ENCODE measurements around the gene EXOC7. TPM values are rescaled to one million over a fixed set of nuclear protein-coding genes. Genes with fewer than 3 reads are reported as not detected.

The EXOC7 gene
- total RNA-seq, 1 donor from 2014 or later: 86.9 TPM

DNA sequence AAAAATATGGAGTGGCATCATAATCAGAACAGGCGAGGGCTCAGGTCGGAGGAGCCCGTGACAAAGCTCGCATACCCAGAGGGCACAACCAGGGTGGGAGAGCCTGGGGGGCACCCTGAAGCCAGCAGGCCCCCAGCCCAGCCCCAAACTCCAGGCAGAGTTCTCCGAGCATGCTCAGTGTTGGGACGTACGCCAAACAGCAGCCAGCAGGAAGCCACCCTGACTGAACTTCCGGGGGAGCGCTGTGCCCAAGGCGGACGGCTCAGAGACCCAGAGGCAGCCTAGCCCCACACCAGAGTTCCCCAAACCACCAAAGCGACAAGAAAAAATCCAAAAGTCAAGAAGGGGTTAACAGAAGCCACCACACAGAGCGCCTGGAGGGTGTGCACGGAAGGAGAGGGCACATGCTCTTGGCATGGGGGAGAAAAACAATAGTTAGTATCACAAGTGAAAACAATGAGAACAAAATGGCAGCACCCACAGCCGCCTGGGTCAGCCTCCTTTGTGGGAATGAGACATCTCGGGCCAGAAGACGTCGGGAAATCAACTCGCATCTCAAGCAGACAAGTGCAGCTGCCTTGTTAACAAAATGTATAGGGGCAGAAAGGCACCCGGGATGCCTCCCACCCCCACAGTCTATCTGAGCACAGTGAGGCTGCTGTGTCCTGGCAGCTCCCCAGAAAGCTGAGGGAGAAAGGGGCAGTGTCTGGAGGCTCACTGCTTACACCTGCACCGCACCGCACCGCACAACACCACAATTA is 11.9 kb downstream of the EXOC7 start:
- intact Hi-C loops (cut with DNase I): no loop called here
- DNase-seq (ENCODE audit: low spot score): no peak

- DNase-seq (ENCODE audit: low spot score): no peak
- intact Hi-C loops (cut with DNase I): no loop called here
These were observed 13.0 kb downstream of the EXOC7 start for GRCh38 chr17:76090517-76091129.

GRCh38 chr17:76089680-76090516 is 13.7 kb downstream of the EXOC7 start:
- intact Hi-C loops (cut with DNase I): no loop called here

GRCh38 chr17:76088868-76089576 is 14.6 kb downstream of the EXOC7 start:
- intact Hi-C loops (cut with DNase I): no loop called here
- no peak for DNase-seq (ENCODE audit: low spot score)

More at GRCh38 chr17:76089680-76090516, 13.7 kb downstream of the EXOC7 start:
- no peak for DNase-seq (ENCODE audit: low spot score)

DNA sequence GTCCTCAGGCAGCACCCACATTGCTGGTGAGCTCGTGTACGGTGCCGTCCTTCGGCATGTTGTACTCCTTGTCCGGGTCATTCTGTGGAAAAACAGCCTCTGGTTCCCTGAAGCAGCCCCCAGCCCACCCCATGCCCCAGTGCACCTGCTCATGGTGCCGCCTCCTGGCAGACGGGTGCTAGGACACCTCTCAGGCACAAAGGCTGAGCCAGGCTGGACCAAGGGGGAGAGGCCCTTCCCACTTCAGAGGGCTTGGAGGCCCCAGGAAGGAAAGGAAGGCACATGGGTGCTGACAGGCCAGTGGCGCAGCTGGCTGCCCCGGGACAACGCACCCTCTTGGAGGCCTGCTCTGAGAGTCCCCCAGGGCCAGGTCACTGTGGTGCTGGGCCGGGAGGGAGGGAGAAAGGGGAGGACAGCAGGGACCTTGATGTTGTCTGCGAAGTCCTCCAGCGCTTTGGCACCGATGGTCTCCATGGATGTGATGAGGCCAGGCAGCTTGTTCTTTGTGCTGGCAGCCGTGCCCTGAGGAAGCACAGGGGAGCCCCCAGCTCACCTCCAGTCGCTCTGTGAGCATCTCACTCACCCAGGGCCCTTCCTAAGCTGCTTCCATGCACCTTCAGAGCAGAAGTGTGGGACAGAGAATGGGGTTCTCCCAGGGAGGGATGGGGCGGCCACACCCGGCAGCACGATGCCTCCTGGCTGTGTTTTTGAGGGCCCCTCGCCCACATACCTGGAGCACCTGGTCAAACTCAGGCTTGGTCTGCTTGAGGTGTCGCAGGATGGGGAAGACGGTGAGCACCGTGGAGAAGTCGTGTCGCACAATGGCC is 15.3 kb downstream of the EXOC7 start:
- intact Hi-C loops (cut with DNase I): no loop called here
- DNase-seq (ENCODE audit: low spot score): no peak

GRCh38 chr17:76087531-76087930 is 16.1 kb downstream of the EXOC7 start:
- DNase-seq (ENCODE audit: low spot score): no peak
- intact Hi-C loops (cut with DNase I): no loop called here

- no peak for DNase-seq (ENCODE audit: low spot score)
- intact Hi-C loops (cut with DNase I): no loop called here
These were observed 17.2 kb downstream of the EXOC7 start for GRCh38 chr17:76086384-76086783.

DNA sequence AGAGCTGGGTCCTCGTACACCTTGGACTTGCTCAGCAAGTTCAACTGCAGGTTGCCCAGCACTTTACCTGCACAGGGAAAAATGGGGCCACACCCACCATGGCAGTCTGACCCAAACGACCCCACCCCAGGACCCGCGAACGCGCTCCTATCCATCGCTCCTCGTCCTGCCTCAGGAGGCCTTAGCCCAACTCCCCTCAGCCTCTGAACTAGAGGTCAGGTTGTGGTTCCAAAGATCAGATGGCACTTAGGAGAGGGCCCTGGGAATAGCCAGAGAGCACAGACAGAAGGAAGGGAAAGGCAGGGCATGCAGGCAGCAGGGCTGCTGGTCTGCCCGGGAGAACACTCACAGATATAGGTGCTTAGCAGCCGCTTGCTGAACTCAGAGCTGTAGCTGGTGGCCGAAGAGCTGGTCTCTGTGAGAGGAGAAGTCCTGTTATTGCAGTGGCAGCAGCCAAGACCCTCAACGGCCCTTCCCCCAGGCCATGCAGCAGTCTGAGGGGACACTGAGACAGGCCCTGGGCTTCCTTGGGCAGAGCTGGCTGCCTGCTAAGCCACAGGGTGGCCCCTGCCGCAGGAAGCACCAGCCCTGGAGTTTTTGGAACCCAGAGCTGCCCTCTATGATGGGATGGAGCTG is 17.7 kb downstream of the EXOC7 start:
- intact Hi-C loops (cut with DNase I): no loop called here

DNA sequence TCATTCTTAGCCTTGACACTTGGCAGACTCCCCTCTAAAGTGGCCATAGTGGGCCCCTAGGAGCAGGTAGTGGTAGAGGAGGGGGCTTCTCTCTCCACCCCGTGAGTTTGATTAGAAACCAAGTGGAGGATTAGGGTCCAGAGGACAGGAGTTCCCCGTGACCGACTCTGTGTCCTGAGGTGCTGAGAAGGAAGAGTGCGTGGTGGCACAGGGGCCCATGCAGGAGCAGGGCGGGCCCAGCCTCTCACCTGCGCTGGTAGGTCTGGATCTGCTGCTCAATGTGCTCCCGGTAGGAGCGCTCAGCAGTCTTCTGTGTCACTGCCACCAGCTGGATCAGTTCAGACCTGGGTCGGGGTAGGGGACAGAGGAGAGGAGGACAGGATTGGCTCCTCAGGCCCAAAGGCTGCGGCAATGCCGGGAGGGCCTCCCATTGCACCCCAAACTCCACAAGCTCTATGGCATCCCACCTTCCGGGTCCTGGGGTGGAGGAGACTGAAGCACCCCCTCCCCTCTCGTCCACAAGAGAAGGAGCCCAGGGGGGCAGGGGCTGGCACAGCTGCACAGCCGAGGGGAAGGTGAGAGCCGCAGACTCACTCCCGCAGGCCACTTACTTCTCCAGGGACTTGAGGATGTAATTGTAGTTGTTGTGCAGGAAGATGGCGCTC is 18.4 kb downstream of the EXOC7 start:
- peak; percentile 67 for DNase-seq (ENCODE audit: low spot score)
- intact Hi-C loops (cut with DNase I): no loop called here

More for the DNA sequence above, 17.7 kb downstream of the EXOC7 start:
- DNase-seq (ENCODE audit: low spot score): peak; percentile 63

DNA sequence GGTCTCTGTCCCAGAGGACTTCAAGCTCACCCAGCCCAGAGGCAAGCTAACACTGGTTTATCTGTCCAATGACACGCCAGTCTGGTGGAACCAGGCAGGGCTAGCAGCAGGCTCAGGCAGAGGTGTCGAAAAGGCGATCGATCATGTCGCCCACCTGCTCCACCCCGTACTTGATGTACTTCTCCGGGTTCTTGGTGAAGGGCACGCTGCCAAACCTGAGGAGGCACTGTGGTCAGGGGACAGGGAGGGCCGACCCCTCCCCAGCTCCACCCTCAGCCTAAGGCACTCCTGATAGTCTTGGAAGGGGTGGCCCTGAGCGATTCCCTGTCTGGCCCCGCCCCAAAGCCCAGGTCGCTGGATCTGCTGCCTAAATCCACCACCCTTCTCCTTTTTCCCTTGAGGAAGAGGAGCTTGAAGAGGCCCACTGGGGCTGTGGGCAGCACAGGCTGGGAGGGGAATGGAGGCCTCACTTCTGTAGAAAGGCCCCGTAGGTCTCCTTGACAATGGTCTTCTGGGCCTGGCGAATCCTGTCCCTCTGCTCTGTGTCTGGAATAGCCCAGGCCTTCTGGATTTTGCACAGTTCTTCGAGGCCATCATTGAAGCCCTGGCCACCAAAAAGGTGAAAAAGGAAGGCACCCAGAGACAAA is 19.9 kb downstream of the EXOC7 start:
- intact Hi-C loops (cut with DNase I): no loop called here

GRCh38 chr17:76082326-76083251 is 21.0 kb downstream of the EXOC7 start:
- intact Hi-C loops (cut with DNase I): no loop called here
- DNase-seq (ENCODE audit: low spot score): no peak

More for the DNA sequence above, 19.9 kb downstream of the EXOC7 start:
- DNase-seq (ENCODE audit: low spot score): peak; percentile 68

DNA sequence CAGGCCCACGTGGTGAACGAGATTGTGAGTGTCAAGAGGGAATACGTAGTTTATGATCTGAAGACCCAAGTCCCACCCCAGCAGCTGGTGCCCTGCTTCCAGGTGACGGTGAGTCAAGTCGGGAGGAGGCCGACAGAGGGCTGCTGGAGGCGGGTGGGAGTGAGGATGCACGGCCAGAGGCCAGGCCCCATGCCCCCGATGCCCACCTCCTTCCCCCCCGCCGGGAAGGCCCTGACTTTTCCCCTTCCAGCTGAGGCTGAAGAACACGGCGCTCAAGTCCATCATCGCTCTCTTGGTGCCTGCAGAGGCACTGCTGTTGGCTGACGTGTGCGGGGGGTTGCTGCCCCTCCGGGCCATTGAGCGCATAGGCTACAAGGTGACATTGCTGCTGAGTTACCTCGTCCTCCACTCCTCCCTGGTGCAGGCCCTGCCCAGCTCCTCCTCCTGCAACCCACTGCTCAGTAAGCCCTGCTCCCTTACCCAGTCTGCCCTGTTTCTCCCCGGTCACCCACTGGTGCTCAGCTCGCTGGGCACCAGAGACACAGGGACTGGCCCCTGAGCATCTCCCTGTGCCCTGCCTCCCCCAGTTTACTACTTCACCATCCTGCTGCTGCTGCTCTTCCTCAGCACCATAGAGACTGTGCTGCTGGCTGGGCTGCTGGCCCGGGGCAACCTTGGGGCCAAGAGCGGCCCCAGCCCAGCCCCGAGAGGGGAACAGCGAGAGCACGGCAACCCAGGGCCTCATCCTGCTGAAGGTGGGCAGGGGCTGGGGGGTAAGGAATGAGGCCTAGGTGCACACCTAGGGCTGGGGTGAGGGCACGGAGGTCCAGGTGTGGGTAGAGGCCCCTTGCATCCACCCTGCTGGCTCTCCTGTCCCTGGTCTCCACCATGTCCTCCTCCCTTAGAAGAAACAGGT is 22.0 kb downstream of the EXOC7 start:
- peak; percentile 38 for DNase-seq (ENCODE audit: low spot score)
- intact Hi-C loops (cut with DNase I): no loop called here

DNA sequence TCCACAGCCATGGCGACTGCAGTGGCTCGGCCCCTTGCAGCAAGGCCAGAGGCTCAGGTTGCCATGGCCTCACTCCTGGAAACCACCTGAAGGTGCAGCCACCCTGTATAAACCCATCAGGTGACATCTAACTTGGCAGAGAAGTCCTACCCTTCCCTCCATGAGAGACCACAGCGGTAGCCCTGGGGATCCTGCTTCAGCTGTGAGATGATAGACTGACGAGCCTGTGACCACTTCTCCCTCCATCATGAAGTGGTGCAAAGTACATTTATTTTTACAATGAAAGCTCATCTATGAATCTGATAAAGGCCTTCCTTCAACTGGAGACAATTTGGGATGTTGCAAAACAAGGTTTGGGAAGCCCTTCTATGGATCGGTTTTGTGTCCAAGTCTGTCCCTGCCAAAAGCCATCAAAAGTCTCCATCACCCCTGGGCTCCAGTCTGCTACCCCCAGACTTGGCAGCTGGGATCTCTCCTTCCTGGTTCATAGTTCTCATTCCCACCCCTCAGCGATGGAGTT is 22.8 kb downstream of the EXOC7 start:
- no peak for DNase-seq (ENCODE audit: low spot score)

DNA sequence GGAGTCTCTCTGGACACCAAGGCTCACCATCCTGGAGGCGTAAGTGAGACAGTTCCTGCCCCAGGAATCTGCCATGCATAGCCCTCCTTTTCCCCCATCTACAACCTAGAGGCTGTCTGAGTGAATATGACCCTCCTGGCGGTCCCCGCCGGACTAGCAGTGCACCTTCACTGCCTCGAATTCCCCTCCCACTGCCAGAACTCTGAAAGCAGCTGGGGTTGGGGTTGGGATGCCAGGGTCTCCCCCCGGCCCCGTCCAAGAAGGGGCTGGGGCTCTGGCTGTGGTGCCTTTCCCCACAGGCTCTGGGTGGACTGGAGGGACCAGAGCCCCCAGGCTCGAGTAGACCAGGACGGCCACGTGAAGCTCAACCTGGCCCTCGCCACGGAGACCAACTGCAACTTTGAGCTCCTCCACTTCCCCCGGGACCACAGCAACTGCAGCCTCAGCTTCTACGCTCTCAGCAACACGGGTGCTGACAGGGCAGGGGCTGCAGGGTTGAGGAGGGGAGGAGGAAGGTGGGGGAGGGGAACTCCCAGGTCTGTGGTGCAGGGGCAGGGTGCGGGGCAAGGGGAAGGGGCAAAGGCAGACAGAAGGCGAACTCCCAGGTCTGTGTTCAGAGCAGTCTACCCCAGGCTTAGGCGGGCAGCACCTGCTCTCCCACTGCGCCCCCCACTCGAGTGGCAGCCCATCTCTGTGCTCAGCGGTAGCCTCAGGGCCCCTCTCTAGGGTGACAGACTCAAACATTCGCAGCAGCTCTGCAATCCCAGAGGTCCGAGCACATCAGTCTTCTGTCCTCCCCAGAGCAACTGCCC is 23.4 kb downstream of the EXOC7 start:
- intact Hi-C loops (cut with DNase I): no loop called here

More for the DNA sequence above, 22.8 kb downstream of the EXOC7 start:
- intact Hi-C loops (cut with DNase I): no loop called here

More for the DNA sequence above, 23.4 kb downstream of the EXOC7 start:
- DNase-seq (ENCODE audit: low spot score): no peak

Data from cardiac septum (tissue), 1 donor.